Fibroblast of lung (primary cell): ENCODE measurements around the gene PTPRO. TPM values are rescaled to one million over a fixed set of nuclear protein-coding genes. Genes with fewer than 3 reads are reported as not detected.
"Not testable (repeated sequence)": the region's sequence is repeated elsewhere in the genome, so short reads cannot be mapped to it uniquely, and the experiment has no call there.

Source experiments
- DNase-seq, 2 donors: peaks; one replicate each; pipeline versions ENCODE4 v3.0.0 to v3.0.0-alpha.2; 2010; ENCODE audit warnings: low read depth in 2 of 2
- H2AFZ ChIP-seq: 2 replicates; pipeline ENCODE4 v1.5.1; 2012; ENCODE audit warnings: low read length, control low read depth, inconsistent platforms
- H3K27ac ChIP-seq: 2 replicates; pipeline ENCODE4 v1.5.1; 2011; ENCODE audit warnings: low read length, control low read depth; ENCODE audit not compliant: insufficient read depth
- H3K27me3 ChIP-seq: 2 replicates; pipeline ENCODE4 v1.5.1; 2011; ENCODE audit warnings: mild to moderate bottlenecking, low read length; ENCODE audit not compliant: control insufficient read depth, insufficient read depth
- H3K36me3 ChIP-seq: 2 replicates; pipeline ENCODE4 v1.5.1; 2011; ENCODE audit warnings: low read length; ENCODE audit not compliant: control insufficient read depth, insufficient read depth
- H3K4me1 ChIP-seq: 2 replicates; pipeline ENCODE4 v1.5.1; 2011; ENCODE audit warnings: low read length; ENCODE audit not compliant: control insufficient read depth, insufficient read depth; ENCODE audit errors: extremely low read depth
- H3K4me2 ChIP-seq: 2 replicates; pipeline ENCODE4 v1.5.1; 2011; ENCODE audit warnings: low read length, control low read depth; ENCODE audit not compliant: insufficient read depth; ENCODE audit errors: extremely low read depth
- H3K4me3 ChIP-seq, 4 experiments: fragments of 200-600 bp in 1 of 4; sonication (generic) in 1 of 4; replicated peaks in 1 of 4; 2 replicates each; pipeline ENCODE4 v1.5.1; 2011 to 2016; ENCODE audit warnings: low read length in 4 of 4, low read depth in 3 of 4, mild to moderate bottlenecking in 3 of 4, control low read depth in 2 of 4, inconsistent platforms in 1 of 4, mixed read lengths in 1 of 4; ENCODE audit not compliant: insufficient read depth in 1 of 4; ENCODE audit errors: control extremely low read depth in 1 of 4
- H3K79me2 ChIP-seq: 2 replicates; pipeline ENCODE4 v1.5.1; 2012; ENCODE audit warnings: mild to moderate bottlenecking, low read length, inconsistent platforms; ENCODE audit not compliant: control insufficient read depth, insufficient read depth
- H3K9ac ChIP-seq: 2 replicates; pipeline ENCODE4 v1.5.1; 2011; ENCODE audit warnings: mild to moderate bottlenecking, low read length, control low read depth; ENCODE audit not compliant: insufficient read depth
- H3K9me3 ChIP-seq: 2 replicates; pipeline ENCODE4 v1.5.1; 2012; ENCODE audit warnings: low read depth, low read length; ENCODE audit not compliant: control insufficient read depth, insufficient read depth
- H4K20me1 ChIP-seq: 2 replicates; pipeline ENCODE4 v1.5.1; 2011; ENCODE audit warnings: low read length; ENCODE audit not compliant: control insufficient read depth, insufficient read depth; ENCODE audit errors: extremely low read depth
- CTCF ChIP-seq, 2 donors: IDR thresholded peaks in 1 of 2; conservative IDR thresholded peaks in 1 of 2; 1 replicate in 1 of 2; 2 replicates in 1 of 2; pipeline ENCODE4 v1.5.1; 2011 to 2012; ENCODE audit warnings: low read length in 2 of 2, control low read depth in 1 of 2, inconsistent platforms in 1 of 2, low read depth in 1 of 2, mild to moderate bottlenecking in 1 of 2
- EZH2 ChIP-seq: IDR thresholded peaks from 2 replicates; pipeline ENCODE4 v1.5.1; 2012; ENCODE audit warnings: low read length, control low read depth, mild to moderate bottlenecking; ENCODE audit errors: missing control alignments
- polyA plus RNA-seq, 2 donors: library from polyadenylated mRNA; depleted of rRNA in 1 of 2; stranded (reverse) in 1 of 2; unstranded in 1 of 2; fragments of >200 nt; gene quantifications; 2 replicates each; pipeline ENCODE4 v1.2.1, GENCODE V29; 2011 to 2012; ENCODE audit warnings: missing spikeins in 1 of 2
- total RNA-seq: library from RNA; depleted of rRNA; stranded (reverse); fragments of >200 nt; gene quantifications from 2 replicates; pipeline ENCODE4 v1.2.1, GENCODE V29; 2014

PTPRO gene
- total and polyA plus RNA-seq, 2 donors (not counting 1 experiment from before 2014, with no cell fraction given): 0.33 to 0.35 TPM

GRCh38 chr12:15608941-15609340 lies 286.6 kb downstream of the PTPRO start:
- Histone ChIP-seq H3K4me2 (no peak overlapping the region), H3K79me2 (no peaks in the 10 kb centered on the region), H3K4me1 (no peaks in the 10 kb centered on the region), H3K9me3 (no peaks in the 10 kb centered on the region), H4K20me1 (no peaks in the 10 kb centered on the region), H3K36me3 (no peaks in the 10 kb centered on the region), H2AFZ (no peak overlapping the region), H3K4me3 (no peak overlapping the region), H3K27ac (no peak overlapping the region), H3K27me3 (no peaks in the 10 kb centered on the region), H3K9ac (no peak overlapping the region)
- DNase-seq: peak in 1 of 2 donors; percentile 32
- TF ChIP-seq EZH2 (no peak), CTCF (conservative IDR thresholded peaks at IDR 0.05 in 1 of 2, IDR thresholded peaks at IDR 0.05 in 1 of 2; ENCODE audit: low read depth in 1 of 2, low read length in 2 of 2) (no peak)

GRCh38 chr12:15613981-15614380 lies 291.7 kb downstream of the PTPRO start:
- no peak overlapping the region for H3K9ac ChIP-seq
- H3K9me3 ChIP-seq: no peaks in the 10 kb centered on the region
- no peak overlapping the region for H3K4me2 ChIP-seq
- H2AFZ ChIP-seq: no peak overlapping the region
- no peaks in the 10 kb centered on the region for H3K27me3 ChIP-seq
- H4K20me1 ChIP-seq: no peaks in the 10 kb centered on the region
- no peak for TF ChIP-seq CTCF (conservative IDR thresholded peaks at IDR 0.05 in 1 of 2, IDR thresholded peaks at IDR 0.05 in 1 of 2; ENCODE audit: low read depth in 1 of 2, low read length in 2 of 2)
- no peak for TF ChIP-seq EZH2
- H3K36me3 ChIP-seq: peaks cover 1% of the 10 kb centered on the region
- H3K4me1 ChIP-seq: no peaks in the 10 kb centered on the region
- H3K79me2 ChIP-seq: no peaks in the 10 kb centered on the region
- no peak overlapping the region for H3K27ac ChIP-seq
- peak; percentile 41 to 46 for DNase-seq
- H3K4me3 ChIP-seq: no peak overlapping the region

GRCh38 chr12:15616495-15616894 lies 294.2 kb downstream of the PTPRO start:
- H3K9ac ChIP-seq, H3K27me3 ChIP-seq, H3K4me2 ChIP-seq, H3K9me3 ChIP-seq, H4K20me1 ChIP-seq, H3K27ac ChIP-seq, H3K79me2 ChIP-seq, H3K4me3 ChIP-seq, H3K4me1 ChIP-seq, DNase-seq, H2AFZ ChIP-seq, H3K36me3 ChIP-seq: not testable (repeated sequence)
